Astrocyte of the spinal cord (primary cell): ENCODE results near the gene C22orf31.

Experiments
- DNase-seq: peaks from one replicate; pipeline ENCODE4 v3.0.0; 2011; ENCODE audit warnings: low read depth, low spot score
- H3K4me3 ChIP-seq: 2 replicates; pipeline ENCODE4 v1.5.1; 2011; ENCODE audit warnings: low read depth, mild to moderate bottlenecking, low read length, moderate library complexity
- in situ Hi-C: cut with HindIII; loops from 2 replicates; pipeline ENCODE4 v1.10.0; 2017; ENCODE audit warnings: low sequenced_read_pairs
- TF ChIP-seq, protein P1 (sequence below): IDR thresholded peaks from 2 replicates; pipeline ENCODE4 v1.5.1; 2012; ENCODE audit warnings: low read depth, mild to moderate bottlenecking, low read length, inconsistent platforms

Gene C22orf31

DNA sequence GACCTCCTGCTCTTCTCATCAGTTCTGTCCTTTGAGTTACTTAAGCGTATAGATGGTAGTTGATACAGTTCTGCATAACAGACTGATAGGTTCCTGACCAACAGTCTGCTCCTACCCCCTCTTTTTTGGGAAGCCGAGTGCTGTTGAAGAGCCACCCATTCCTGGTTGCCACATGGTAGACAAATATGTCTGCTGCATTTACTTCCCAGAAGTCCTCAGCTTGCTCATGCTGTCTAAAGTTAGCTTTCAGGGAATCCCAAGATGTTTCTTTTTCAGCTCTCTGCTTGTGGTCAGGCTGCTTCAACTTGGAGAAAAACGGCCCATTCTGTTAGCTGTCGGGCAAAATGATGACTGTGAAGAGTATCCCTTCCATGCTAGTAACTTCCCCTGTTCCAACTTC, 48.7 kb downstream of the C22orf31 start:
- no peak for DNase-seq
- TF ChIP-seq, protein P1, sequence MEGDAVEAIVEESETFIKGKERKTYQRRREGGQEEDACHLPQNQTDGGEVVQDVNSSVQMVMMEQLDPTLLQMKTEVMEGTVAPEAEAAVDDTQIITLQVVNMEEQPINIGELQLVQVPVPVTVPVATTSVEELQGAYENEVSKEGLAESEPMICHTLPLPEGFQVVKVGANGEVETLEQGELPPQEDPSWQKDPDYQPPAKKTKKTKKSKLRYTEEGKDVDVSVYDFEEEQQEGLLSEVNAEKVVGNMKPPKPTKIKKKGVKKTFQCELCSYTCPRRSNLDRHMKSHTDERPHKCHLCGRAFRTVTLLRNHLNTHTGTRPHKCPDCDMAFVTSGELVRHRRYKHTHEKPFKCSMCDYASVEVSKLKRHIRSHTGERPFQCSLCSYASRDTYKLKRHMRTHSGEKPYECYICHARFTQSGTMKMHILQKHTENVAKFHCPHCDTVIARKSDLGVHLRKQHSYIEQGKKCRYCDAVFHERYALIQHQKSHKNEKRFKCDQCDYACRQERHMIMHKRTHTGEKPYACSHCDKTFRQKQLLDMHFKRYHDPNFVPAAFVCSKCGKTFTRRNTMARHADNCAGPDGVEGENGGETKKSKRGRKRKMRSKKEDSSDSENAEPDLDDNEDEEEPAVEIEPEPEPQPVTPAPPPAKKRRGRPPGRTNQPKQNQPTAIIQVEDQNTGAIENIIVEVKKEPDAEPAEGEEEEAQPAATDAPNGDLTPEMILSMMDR, result no peak
- H3K4me3 ChIP-seq, result no peak overlapping the region
- in situ Hi-C loops, result no loop called here

DNA sequence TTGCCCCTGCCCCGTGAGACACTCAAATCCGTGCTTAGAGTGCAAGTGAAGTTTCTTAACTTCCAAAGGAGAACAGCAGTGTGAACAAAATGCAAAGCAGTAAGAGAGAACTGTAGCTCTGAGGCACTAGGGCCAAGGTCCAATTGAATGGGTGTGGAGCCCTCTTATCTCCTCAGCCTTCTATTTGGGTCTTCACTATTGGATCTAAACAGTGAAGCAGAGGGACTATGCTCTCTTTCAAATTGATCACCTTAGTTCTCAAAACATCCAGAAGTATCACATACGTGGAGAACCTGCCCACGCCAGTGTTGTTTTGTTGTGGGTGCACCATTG, 49.6 kb downstream of the C22orf31 start:
- no peak overlapping the region for H3K4me3 ChIP-seq
- TF ChIP-seq, protein P1, result no peak
- no peak for DNase-seq
- in situ Hi-C loops, result no loop called here

DNA sequence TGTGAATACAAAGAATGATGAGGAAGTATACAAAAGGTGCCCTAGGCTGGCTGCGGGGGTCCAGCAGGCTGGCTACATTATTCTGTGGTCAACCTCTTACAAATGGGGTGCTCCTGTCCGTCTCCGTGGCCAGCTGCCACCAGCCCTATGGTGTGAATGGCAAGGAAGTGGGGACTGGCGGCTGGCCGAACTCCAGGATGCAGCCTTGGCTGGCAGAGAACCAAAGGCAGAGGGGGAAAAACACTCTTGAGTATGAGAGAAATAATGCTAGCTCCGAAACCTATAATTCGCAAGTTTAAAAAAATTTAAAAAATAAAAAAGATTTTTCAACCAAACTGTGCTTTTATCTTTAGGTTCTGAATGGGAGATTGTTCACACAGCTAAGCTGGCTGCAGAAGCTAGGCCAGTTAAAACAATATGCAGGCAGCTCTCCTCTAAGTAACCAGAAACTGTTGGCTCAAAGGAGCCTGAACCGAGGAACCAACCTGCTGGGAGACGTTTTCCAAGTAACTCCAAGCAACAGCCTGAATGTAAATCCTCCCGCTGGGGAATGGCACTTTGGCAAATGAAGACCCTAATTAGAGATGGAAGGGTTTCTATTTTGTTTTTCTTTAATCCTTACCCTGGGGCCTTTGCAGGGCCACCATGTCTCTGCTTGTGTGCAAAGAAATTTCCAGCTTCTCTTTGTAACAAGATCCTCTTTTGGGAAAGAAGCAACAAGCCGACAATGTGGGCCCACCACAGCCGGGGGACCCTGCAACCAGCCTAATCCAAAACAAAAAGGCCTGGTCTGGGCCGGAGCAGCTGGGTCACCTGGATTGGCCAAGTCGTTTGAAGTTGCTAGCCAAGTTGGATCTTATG, 50.2 kb downstream of the C22orf31 start:
- in situ Hi-C loops, result no loop called here
- H3K4me3 ChIP-seq, result no peak overlapping the region
- TF ChIP-seq, protein P1, result no peak
- DNase-seq, result no peak

DNA sequence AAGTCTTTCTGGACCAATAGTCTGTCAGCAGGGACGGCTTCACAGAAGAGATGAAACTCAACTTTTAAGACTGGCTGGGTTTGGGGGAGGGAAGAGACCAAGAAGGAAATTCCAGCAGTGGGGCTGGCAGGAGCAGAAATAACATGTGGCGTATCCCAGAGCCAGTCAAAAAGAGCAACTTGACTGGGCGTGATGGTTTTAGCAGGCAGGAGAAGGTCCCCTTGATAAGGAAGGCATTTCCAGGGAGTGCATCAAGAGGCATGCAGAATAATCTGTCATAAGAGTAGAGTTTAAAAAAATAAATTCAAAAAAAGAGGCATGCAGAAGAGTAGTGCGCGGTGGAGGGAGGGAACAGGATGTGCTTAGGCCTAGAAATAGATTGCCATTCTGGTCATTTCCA, 52.5 kb downstream of the C22orf31 start:
- TF ChIP-seq, protein P1, result no peak
- no peak overlapping the region for H3K4me3 ChIP-seq
- no peak for DNase-seq
- in situ Hi-C loops, result no loop called here
